Activated T-helper 1 cell treated with anti-CD3 and anti-CD28 coated beads, Interleukin-2, amount 50 U/mL, for 16 hours (primary cell): ENCODE results near the gene SHOC1.
"Not testable (repeated sequence)": the region's sequence is repeated elsewhere in the genome, so short reads cannot be mapped to it uniquely, and the experiment has no call there.

Experiments used
- DNase-seq, 2 donors: peaks; one replicate each; pipeline ENCODE4 v3.0.0-alpha.2; 2020; ENCODE audit warnings: low read depth in 1 of 2, low spot score in 1 of 2

The SHOC1 gene

GRCh38 chr9:111794835-111795556, at the start of gene SHOC1:
SHOC1 (minus strand) TSS chr9:111794937; CDS start chr9:111791418, 3,519 bp downstream.
- no peak for DNase-seq

- DNase-seq: no peak
These were observed 49.2 kb upstream of the SHOC1 start for GRCh38 chr9:111843971-111844370.

GRCh38 chr9:111842313-111842712, 47.6 kb upstream of the SHOC1 start:
- DNase-seq: no peak

DNA sequence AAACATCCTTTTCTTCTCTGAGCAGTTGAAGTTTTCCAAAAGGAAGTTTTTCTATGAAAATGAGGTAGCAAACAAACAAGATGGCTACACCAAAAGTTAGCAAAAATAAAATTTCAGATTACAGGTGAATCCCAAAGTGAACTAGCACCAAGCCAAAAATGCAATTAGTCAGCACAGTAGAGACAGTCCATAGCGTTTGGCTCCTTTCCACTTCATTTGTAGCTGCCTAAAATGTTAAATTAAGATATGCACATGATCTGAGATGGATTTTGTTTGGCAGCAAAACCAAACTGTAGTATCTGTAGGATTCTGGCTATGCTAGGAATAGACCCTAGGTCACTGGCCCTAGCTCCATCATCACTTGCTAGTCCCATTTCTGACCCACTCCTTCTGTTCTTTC, 45.7 kb upstream of the SHOC1 start:
- DNase-seq: no peak

DNA sequence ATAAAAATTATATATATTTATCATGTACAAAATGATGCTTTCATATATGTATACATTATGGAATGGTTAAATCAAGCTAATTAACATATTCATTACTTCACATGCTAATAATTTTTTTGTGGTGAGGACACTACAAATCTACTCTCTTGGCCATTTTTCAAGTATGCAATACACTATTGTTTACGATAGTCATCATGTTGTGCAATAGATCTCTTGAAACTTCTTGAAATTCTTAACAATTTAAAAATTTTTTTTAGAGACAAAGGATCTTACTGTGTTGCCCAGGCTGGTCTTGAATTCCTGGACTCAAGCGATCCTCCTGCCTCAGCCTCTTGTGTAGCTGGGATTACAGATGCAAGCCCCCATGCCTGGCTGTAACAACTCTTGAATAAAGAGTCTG, 45.2 kb upstream of the SHOC1 start:
- DNase-seq: no peak

DNA sequence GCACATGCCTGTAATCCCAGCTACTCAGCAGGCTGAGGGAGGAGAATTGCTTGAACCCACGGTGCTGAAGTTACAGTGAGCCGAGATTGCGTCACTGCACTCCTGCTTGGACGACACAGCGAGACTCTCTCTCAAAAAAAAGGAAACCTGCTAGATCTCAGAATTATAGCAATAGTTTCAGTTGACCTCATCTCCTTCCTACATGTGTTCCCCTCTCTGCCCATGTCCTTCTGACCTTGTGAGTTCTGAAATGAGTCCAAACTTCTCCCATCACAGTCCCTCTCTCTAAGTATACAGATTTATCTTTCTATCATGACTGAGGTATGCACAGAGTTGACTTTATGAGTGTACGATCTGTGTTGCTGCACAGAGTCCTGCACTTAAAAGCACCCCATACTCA, 44.6 kb upstream of the SHOC1 start:
- DNase-seq: no peak

GRCh38 chr9:111838439-111838838, 43.7 kb upstream of the SHOC1 start:
- no peak for DNase-seq

GRCh38 chr9:111836311-111836710, 41.6 kb upstream of the SHOC1 start:
- DNase-seq: no peak

DNA sequence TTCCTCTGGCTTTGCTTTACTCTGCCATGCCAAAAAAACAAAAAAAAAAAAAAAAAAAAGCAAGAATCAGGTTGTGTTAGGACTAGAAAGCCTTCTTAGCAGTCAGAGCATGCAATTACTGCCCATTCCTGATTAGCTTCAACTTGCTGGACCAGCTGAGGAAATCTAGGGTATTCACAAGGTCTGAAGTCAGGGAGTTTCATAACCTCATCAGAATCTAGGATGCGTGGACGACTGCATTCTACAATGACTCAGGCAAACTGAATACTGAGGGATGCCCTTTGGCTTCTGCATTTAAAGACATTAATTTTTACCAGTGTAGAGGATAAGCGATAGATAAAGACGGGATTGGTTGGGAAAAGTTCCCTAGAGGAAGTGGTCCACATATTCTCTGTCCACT, 39.2 kb upstream of the SHOC1 start:
- DNase-seq: no peak

GRCh38 chr9:111832449-111832848, 37.7 kb upstream of the SHOC1 start:
- no peak for DNase-seq

- DNase-seq: no peak
These were observed 36.8 kb upstream of the SHOC1 start for GRCh38 chr9:111831371-111832108.

- no peak for DNase-seq
These were observed 33.5 kb upstream of the SHOC1 start for GRCh38 chr9:111828193-111828592.

DNA sequence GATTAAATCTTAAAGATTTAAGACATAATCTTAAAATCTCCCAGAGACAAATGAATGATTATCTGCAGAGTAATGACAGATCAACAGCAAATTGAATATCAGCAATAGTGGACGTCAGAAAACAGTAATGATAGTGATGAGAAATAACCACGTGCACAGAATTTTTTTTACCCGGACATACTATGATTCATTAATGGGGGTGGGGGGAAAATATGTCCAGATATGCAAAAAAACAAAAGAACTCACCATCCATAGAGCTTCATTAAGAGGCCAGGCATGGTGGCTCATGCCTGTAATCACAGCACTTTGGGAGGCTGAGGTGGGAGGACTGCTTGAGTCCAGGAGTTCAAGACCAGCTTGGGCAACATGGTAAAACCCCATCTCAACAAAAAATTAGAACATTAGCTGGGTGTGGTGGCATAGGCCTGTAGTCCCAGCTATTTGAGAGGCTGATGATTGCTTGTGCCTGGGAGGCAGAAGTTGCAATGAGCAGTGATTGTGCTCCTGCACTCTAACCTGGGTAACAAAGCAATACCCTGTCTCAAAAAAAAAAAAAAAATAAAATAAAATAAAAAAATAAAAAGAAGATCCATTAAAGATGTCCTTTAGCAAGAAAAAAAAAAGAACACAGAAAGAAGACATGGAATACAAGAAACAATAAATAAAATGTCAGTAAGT, 30.9 kb upstream of the SHOC1 start:
- DNase-seq: no peak

- DNase-seq: no peak
These were observed 26.3 kb upstream of the SHOC1 start for GRCh38 chr9:111821006-111821528.

DNA sequence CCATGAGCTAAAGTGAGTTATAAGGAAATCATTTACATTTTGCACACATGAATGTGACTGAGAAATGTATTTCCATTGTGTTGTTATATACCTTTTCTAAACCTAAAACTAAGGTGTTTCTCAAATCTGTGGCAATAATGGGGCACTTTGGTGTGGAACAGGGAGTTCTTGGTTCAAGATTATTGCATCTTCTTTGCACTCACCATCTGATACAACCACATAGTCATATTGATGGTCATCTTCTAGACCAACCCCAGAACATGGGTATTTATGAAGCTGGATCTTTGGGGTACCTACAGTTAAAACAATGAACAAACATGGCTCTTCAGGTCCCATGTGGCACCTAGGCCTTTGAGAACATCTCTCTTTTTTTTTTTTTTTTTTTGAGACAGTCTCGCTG, 24.6 kb upstream of the SHOC1 start:
- DNase-seq: no peak

- no peak for DNase-seq
These were observed 20.7 kb upstream of the SHOC1 start for GRCh38 chr9:111815285-111816070.

DNA sequence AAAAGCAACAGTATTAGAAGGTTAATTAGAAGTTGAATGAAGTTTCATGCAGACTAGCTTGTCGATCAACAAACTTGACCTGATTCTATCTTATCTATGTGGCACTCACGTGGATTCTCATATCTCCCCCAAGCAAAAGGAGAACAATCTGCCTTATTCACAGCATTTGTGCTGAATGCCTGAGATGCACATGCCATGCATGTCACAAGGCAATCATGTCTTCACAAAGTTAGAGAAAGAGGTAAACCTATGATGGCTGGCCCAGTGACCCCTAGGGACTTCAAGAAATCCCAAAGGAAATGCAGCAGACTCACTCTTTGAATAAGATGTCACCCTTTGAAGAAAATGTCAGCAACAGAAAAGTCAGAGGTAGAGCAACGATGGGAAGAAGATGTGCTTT, 17.6 kb upstream of the SHOC1 start:
- DNase-seq: no peak

DNA sequence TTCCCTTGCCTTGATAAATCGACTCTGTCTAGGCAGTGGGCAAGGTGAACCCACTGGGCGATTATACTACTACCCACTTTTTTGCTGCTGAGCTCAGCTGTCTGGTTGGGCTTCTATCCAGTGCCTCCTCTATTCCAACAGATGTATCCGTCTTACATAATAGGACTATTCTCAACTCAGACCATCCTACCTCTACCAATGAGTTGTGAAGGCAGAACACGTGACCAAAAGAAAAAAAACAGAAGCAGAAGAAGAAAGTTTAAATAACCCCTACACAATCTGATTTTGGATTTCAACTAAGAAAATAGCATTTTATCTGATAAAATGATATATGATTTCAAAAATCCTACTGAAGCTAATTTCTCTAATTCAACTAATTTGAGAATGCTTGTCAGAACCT, 16.2 kb upstream of the SHOC1 start:
- no peak for DNase-seq

DNA sequence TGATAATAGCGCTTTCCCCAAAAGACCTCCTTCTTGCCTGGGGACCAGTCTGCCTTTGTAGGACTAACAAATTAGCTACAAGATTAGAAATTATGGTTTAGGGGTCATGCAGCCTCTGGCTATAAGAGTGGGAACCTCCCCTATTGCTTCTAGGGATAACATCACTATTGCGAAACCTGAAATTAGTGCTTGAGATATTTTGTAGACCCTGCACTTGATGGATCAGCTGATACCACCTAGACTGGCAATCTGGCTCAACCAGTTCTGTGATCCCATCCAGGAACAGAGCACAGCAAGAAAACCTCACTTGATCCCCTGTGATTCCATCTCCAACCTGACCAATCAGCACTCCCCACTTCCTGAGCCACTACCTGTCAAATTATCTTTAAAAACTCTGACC, 15.7 kb upstream of the SHOC1 start:
- not testable (repeated sequence) for DNase-seq

DNA sequence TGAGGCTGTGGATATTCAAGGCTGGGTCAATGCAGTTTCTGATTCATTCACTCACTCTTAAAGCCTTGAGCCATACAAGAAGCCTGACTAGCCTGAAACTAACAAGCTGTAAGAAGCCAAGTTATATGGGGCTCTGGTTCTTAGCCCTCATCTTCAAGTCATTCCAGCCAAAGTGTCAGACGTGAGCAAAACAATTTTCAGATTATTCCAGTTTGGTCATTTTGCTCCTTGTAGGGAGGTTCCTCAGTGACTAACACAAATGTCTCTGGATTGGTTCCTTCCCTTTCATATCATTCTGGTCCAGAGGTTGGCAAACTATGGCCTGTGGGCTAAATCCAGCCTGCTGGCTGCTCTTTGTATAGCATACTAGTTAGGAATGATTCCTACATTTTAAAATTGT, 12.5 kb upstream of the SHOC1 start:
- no peak for DNase-seq

- no peak for DNase-seq
These were observed 11.5 kb upstream of the SHOC1 start for GRCh38 chr9:111806259-111806658.
